ENCODE measurements around the gene BSG. TPM values are rescaled to one million over a fixed set of nuclear protein-coding genes. Genes with fewer than 3 reads are reported as not detected.
"Not testable (repeated sequence)": the region's sequence is repeated elsewhere in the genome, so short reads cannot be mapped to it uniquely, and the experiment has no call there.

Gene BSG
- total and polyA plus RNA-seq, 2 experiments from 2014 or later = 545 to 1,282 TPM

- 96% methylated on average over 20 of the region's 27 CpGs for WGBS (ENCODE audit: low lambda C conversion rate, missing lambda C conversion rate)
- Histone ChIP-seq H3K27me3 (no peaks in the 10 kb centered on the region), H2AFZ (no peak overlapping the region), H3K9me2 (replicated peaks; ENCODE audit: insufficient read depth) (no peaks in the 10 kb centered on the region), H3K79me2 (no peaks in the 10 kb centered on the region), H3K4me2 (no peak overlapping the region), H4K20me1 (ENCODE audit: insufficient read depth, poor library complexity, severe bottlenecking) (no peaks in the 10 kb centered on the region), H3K4me1 (ENCODE audit: insufficient read depth) (no peaks in the 10 kb centered on the region), H3K4me3 (no peak overlapping the region), H3K9me3 (ENCODE audit: low read depth) (no peaks in the 10 kb centered on the region), H3K36me3 (replicated peaks; ENCODE audit: insufficient read depth, low read depth) (no peaks in the 10 kb centered on the region), H3K27ac (no peak overlapping the region)
- DNase-seq (ENCODE audit: low spot score) = no peak
- TF ChIP-seq EZH2phosphoT487 (IDR thresholded peaks at IDR 0.05; ENCODE audit: low read depth, severe bottlenecking, unreplicated experiment) (no peak), EZH2 (IDR thresholded peaks at IDR 0.05; ENCODE audit: borderline replicate concordance) (no peak)
- TF ChIP-seq, protein P1, sequence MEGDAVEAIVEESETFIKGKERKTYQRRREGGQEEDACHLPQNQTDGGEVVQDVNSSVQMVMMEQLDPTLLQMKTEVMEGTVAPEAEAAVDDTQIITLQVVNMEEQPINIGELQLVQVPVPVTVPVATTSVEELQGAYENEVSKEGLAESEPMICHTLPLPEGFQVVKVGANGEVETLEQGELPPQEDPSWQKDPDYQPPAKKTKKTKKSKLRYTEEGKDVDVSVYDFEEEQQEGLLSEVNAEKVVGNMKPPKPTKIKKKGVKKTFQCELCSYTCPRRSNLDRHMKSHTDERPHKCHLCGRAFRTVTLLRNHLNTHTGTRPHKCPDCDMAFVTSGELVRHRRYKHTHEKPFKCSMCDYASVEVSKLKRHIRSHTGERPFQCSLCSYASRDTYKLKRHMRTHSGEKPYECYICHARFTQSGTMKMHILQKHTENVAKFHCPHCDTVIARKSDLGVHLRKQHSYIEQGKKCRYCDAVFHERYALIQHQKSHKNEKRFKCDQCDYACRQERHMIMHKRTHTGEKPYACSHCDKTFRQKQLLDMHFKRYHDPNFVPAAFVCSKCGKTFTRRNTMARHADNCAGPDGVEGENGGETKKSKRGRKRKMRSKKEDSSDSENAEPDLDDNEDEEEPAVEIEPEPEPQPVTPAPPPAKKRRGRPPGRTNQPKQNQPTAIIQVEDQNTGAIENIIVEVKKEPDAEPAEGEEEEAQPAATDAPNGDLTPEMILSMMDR (IDR thresholded peaks at IDR 0.05; ENCODE audit: poor library complexity) = no peak
These were observed 46.4 kb downstream of the BSG start for GRCh38 chr19:618674-619285.

DNA sequence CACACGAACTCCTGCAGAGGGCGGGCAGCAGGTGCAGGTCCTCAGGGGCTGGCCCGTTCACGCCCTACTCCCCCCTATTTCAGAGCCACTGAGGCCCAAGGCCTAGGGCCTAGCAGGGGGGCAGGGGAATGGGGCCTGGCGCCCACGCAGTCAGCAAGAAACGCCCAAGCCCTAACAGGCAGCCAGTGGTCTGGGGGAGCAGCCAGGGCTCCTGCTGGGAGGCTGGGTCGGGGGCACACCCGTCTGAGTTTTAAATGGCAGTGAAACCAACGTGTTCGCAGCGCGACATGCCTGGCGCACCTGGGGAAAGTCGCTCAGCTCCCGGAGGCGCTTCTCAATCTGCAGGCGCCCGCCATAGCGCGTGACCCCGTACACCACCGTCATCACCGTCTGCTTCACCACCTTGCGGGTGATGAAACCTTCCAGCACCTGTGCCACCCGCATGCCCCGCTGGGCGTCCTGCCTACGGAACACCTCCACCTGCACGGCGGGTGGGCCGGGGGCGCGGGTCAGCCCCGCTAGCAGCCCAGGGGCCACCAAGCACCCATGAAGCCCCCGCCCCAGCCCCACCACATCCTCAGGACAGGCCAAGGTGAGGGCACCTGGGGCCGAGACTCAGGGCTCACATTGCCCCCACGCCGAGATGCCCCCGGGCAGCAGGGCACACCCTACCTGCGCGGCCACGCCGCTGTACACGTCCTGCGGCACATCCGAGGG is 47.0 kb downstream of the BSG start:
- H3K9me3 ChIP-seq (ENCODE audit: low read depth) = no peaks in the 10 kb centered on the region
- no peaks in the 10 kb centered on the region for H3K79me2 ChIP-seq
- H3K4me2 ChIP-seq = no peak overlapping the region
- H3K9me2 ChIP-seq (replicated peaks; ENCODE audit: insufficient read depth) = no peaks in the 10 kb centered on the region
- H4K20me1 ChIP-seq (ENCODE audit: insufficient read depth, poor library complexity, severe bottlenecking) = no peaks in the 10 kb centered on the region
- no peaks in the 10 kb centered on the region for H3K27me3 ChIP-seq
- H3K4me1 ChIP-seq (ENCODE audit: insufficient read depth) = no peaks in the 10 kb centered on the region
- no peak overlapping the region for H3K4me3 ChIP-seq
- DNase-seq (ENCODE audit: low spot score) = no peak
- 96% methylated on average over 35 of the region's 47 CpGs for WGBS (ENCODE audit: low lambda C conversion rate, missing lambda C conversion rate)
- H3K36me3 ChIP-seq (replicated peaks; ENCODE audit: insufficient read depth, low read depth) = no peaks in the 10 kb centered on the region
- H3K27ac ChIP-seq = no peak overlapping the region
- no peak overlapping the region for H2AFZ ChIP-seq
- TF ChIP-seq EZH2phosphoT487 (IDR thresholded peaks at IDR 0.05; ENCODE audit: low read depth, severe bottlenecking, unreplicated experiment) = no peak
- TF ChIP-seq, protein P1 (IDR thresholded peaks at IDR 0.05; ENCODE audit: poor library complexity) = no peak
- TF ChIP-seq EZH2 (IDR thresholded peaks at IDR 0.05; ENCODE audit: borderline replicate concordance) = no peak

GRCh38 chr19:620166-620862 is 47.9 kb downstream of the BSG start:
- Histone ChIP-seq H3K4me3 (no peak overlapping the region), H4K20me1 (ENCODE audit: insufficient read depth, poor library complexity, severe bottlenecking) (no peaks in the 10 kb centered on the region), H3K79me2 (no peaks in the 10 kb centered on the region), H3K4me2 (no peak overlapping the region), H3K36me3 (replicated peaks; ENCODE audit: insufficient read depth, low read depth) (no peaks in the 10 kb centered on the region), H3K27me3 (no peaks in the 10 kb centered on the region), H2AFZ (no peak overlapping the region), H3K4me1 (ENCODE audit: insufficient read depth) (no peaks in the 10 kb centered on the region), H3K9me2 (replicated peaks; ENCODE audit: insufficient read depth) (no peaks in the 10 kb centered on the region), H3K27ac (no peak overlapping the region), H3K9me3 (ENCODE audit: low read depth) (no peaks in the 10 kb centered on the region)
- no peak for DNase-seq (ENCODE audit: low spot score)
- 98% methylated on average over 29 of the region's 51 CpGs for WGBS (ENCODE audit: low lambda C conversion rate, missing lambda C conversion rate)
- TF ChIP-seq EZH2 (IDR thresholded peaks at IDR 0.05; ENCODE audit: borderline replicate concordance) = no peak
- TF ChIP-seq, protein P1 (IDR thresholded peaks at IDR 0.05; ENCODE audit: poor library complexity) = no peak
- TF ChIP-seq EZH2phosphoT487 (IDR thresholded peaks at IDR 0.05; ENCODE audit: low read depth, severe bottlenecking, unreplicated experiment) = no peak

- not testable (repeated sequence) for H3K9me2 ChIP-seq (replicated peaks; ENCODE audit: insufficient read depth); H2AFZ ChIP-seq; H3K36me3 ChIP-seq (replicated peaks; ENCODE audit: insufficient read depth, low read depth); H3K4me2 ChIP-seq; H3K4me1 ChIP-seq (ENCODE audit: insufficient read depth); H4K20me1 ChIP-seq (ENCODE audit: insufficient read depth, poor library complexity, severe bottlenecking); DNase-seq (ENCODE audit: low spot score); H3K27me3 ChIP-seq; H3K4me3 ChIP-seq; H3K27ac ChIP-seq; H3K79me2 ChIP-seq; H3K9me3 ChIP-seq (ENCODE audit: low read depth)
- 99% methylated on average over 36 of the region's 48 CpGs for WGBS (ENCODE audit: low lambda C conversion rate, missing lambda C conversion rate)
These were observed 48.8 kb downstream of the BSG start for GRCh38 chr19:621191-621590.

Data from hepatocyte (in vitro differentiated cells).